ENCODE measurements around the gene TOGARAM1. TPM values are rescaled to one million over a fixed set of nuclear protein-coding genes. Genes with fewer than 3 reads are reported as not detected.

The TOGARAM1 gene
- total RNA-seq, 2 experiments from 2014 or later: 4.5 to 5.4 TPM

DNA sequence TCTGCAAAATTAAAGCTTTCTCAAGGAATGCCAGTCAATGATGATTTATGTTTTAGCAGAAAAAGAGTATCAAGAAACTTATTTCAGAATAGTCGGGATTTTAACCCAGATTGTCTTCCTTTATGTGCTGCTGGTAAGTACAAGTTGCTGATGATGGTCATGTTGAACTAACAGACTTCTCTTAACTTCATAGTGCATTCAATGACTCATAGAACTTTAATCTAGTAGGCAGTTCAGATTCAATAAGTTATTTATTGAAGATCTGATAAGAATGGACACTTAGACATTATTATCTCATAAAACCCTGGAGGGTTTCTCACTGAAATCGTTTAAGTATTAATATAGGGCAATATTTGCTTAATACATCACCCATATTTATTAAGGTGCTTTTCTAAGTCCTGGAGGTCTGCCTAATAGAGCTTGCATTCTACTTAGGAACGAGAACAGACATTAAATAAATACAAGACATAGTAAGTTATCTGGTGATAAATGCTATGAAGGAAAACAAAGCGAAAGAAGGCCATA is 33.8 kb downstream of the TOGARAM1 start:
- ChIA-PET POLR2A (interaction anchor here (0.6 kb wide), 1 partner anchor 397 kb away, joined by 3 read pairs; no protein-coding TSS in a partner anchor), CTCF (no interaction called here)
- H3K36me3 Mint-ChIP-seq: peaks cover 20% of the 10 kb centered on the region
- no peaks in the 10 kb centered on the region for H3K9me3 Mint-ChIP-seq
- no peak overlapping the region for H3K27ac Mint-ChIP-seq
- H3K4me3 Mint-ChIP-seq: no peak overlapping the region
- no peaks in the 10 kb centered on the region for H3K27me3 Mint-ChIP-seq
- no peak for DNase-seq
- intact Hi-C loops (cut with micrococcal nuclease): no loop called here
- H3K4me1 Mint-ChIP-seq (ENCODE audit: low read depth): no peaks in the 10 kb centered on the region

DNA sequence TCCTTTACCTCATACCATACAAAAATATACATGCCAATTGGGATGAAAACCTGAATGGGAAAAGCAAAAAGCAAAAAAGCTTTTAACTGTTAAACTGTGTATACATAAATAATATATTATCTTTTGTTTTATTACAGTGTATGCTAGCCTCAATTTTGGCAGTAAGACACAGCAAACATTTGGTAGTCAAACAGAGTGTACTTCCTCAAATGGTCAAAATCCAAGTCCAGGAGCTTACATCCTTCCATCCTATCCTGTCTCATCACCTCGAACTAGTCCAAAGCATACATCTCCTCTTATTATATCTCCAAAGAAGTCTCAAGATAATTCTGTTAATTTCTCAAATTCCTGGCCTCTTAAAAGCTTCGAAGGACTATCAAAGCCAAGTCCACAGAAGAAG is 41.9 kb downstream of the TOGARAM1 start:
- Mint-ChIP-seq H3K27me3 (no peaks in the 10 kb centered on the region), H3K4me3 (no peak overlapping the region), H3K36me3 (peaks cover 7% of the 10 kb centered on the region), H3K4me1 (ENCODE audit: low read depth) (no peaks in the 10 kb centered on the region), H3K9me3 (no peaks in the 10 kb centered on the region), H3K27ac (no peak overlapping the region)
- POLR2A ChIA-PET: no interaction called here
- intact Hi-C loops (cut with micrococcal nuclease): no loop called here
- CTCF ChIA-PET: no interaction called here
- no peak for DNase-seq

DNA sequence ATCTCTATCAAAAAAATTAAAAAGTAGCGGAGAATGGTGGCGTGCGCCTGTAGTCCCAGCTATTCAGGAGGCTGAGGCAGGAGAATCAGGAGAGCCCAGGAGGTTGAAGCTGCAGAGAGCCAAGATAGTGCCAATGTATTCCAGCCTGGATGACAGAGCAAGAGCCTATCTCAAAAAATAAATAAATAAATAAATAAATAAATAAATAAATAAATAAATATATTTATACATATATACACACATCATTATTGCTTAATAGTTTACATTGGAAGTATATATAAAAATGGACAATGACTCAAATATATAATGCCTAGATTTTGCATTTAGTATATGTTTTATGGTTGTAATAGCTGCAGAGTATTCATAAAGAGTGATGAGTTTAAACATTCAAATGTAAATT is 53.1 kb downstream of the TOGARAM1 start:
- Mint-ChIP-seq H3K9me3 (no peaks in the 10 kb centered on the region), H3K27ac (no peak overlapping the region), H3K27me3 (no peaks in the 10 kb centered on the region), H3K4me1 (ENCODE audit: low read depth) (no peaks in the 10 kb centered on the region), H3K4me3 (no peak overlapping the region), H3K36me3 (peaks cover 15% of the 10 kb centered on the region)
- DNase-seq: no peak
- ChIA-PET POLR2A (no interaction called here), CTCF (no interaction called here)
- intact Hi-C loops (cut with micrococcal nuclease): no loop called here

- no peak for DNase-seq
- intact Hi-C loops (cut with micrococcal nuclease): no loop called here
- Mint-ChIP-seq H3K27me3 (no peaks in the 10 kb centered on the region), H3K27ac (no peak overlapping the region), H3K4me1 (ENCODE audit: low read depth) (no peaks in the 10 kb centered on the region), H3K36me3 (peaks cover 7% of the 10 kb centered on the region), H3K4me3 (no peak overlapping the region), H3K9me3 (no peaks in the 10 kb centered on the region)
- ChIA-PET POLR2A (no interaction called here), CTCF (no interaction called here)
Measured at GRCh38 chr14:45028107-45028626, 66.2 kb downstream of the TOGARAM1 start.

- intact Hi-C loops (cut with micrococcal nuclease): no loop called here
- no peak overlapping the region for H3K4me3 Mint-ChIP-seq
Measured at GRCh38 chr14:45034730-45035129, 72.7 kb downstream of the TOGARAM1 start.

DNA sequence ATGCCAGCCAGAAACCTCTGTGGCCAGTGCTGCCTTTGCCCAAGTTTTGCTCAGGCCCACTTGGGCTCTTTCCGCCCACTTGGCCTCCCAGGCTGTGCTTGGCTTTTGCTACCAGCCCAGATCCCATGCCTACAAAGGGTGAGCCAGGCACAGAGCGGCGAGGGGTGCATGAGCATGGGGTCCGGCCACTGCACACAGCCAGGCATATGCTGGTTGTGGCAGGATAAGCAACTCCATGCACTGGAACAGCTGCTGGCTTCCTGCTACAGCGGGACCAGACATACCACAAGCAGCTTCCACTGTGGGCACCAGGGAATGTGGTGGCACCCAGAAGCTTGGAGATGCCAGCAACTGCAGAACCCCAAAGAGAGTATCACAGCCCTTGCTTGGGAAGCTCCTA is 76.3 kb downstream of the TOGARAM1 start:
- no peak for DNase-seq
- Mint-ChIP-seq H3K27me3 (no peaks in the 10 kb centered on the region), H3K9me3 (no peaks in the 10 kb centered on the region), H3K36me3 (peaks cover 10% of the 10 kb centered on the region), H3K4me1 (ENCODE audit: low read depth) (no peaks in the 10 kb centered on the region), H3K27ac (no peak overlapping the region), H3K4me3 (no peak overlapping the region)
- intact Hi-C loops (cut with micrococcal nuclease): no loop called here
- POLR2A ChIA-PET: no interaction called here
- CTCF ChIA-PET: no interaction called here

More at GRCh38 chr14:45034730-45035129, 72.7 kb downstream of the TOGARAM1 start:
- Mint-ChIP-seq H3K27me3 (no peaks in the 10 kb centered on the region), H3K27ac (no peak overlapping the region), H3K9me3 (no peaks in the 10 kb centered on the region), H3K36me3 (peaks cover 14% of the 10 kb centered on the region), H3K4me1 (ENCODE audit: low read depth) (no peaks in the 10 kb centered on the region)
- no peak for DNase-seq
- ChIA-PET CTCF (interaction anchor here (0.9 kb wide), 1 partner anchor 72 kb away, joined by 3 read pairs; no protein-coding TSS in a partner anchor), POLR2A (no interaction called here)

DNA sequence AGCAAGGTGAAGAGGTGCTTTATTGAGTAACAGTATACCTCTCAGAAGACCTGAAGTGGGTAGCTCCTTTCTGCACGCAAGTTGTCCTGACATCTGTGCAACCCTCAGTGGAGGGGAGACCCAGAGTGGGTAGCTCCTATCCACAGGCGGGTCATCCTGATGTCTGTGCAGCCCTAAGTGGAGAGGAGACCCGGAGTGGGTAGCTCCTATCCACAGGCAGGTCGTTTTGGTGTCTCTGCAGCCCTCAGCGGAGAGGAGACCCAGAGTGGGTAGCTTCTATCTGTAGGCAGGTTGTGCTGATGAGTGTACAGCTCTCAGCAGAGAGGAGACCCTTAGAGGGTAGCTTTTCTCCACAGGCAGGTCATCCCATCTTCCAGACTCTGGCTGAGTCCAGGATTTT is 76.9 kb downstream of the TOGARAM1 start:
- H3K9me3 Mint-ChIP-seq: no peaks in the 10 kb centered on the region
- no peak overlapping the region for H3K4me3 Mint-ChIP-seq
- no peaks in the 10 kb centered on the region for H3K4me1 Mint-ChIP-seq (ENCODE audit: low read depth)
- H3K27me3 Mint-ChIP-seq: no peaks in the 10 kb centered on the region
- CTCF ChIA-PET: no interaction called here
- intact Hi-C loops (cut with micrococcal nuclease): no loop called here
- POLR2A ChIA-PET: no interaction called here
- no peak for DNase-seq
- no peak overlapping the region for H3K27ac Mint-ChIP-seq
- peaks cover 10% of the 10 kb centered on the region for H3K36me3 Mint-ChIP-seq

- ChIA-PET CTCF (no interaction called here), POLR2A (no interaction called here)
- H3K4me3 Mint-ChIP-seq: no peak overlapping the region
- H3K27me3 Mint-ChIP-seq: no peaks in the 10 kb centered on the region
- no peak for DNase-seq
- H3K9me3 Mint-ChIP-seq: no peaks in the 10 kb centered on the region
- intact Hi-C loops (cut with micrococcal nuclease): no loop called here
- peaks cover 10% of the 10 kb centered on the region for H3K36me3 Mint-ChIP-seq
- no peaks in the 10 kb centered on the region for H3K4me1 Mint-ChIP-seq (ENCODE audit: low read depth)
- no peak overlapping the region for H3K27ac Mint-ChIP-seq
Measured at GRCh38 chr14:45039390-45039789, 77.4 kb downstream of the TOGARAM1 start.

DNA sequence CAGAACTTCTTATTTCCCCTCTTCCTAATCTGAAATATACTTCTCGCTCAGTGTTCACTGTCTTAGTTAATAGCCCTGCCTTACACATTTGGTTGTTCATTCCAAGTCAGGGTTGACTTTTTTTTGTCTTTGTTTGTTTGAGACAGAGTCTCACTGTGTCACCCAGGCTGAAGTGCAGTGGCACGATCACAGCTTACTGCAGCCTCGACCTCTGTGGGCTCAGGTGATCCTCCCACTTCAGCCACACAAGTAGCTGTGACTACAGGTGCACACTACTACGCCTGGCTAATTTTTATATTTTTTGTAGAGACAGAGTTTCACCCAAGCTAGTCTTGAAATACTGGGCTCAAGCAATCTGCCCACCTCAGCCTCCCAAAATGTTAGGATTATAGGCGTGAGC is 79.7 kb downstream of the TOGARAM1 start:
- DNase-seq: no peak
- Mint-ChIP-seq H3K27me3 (no peaks in the 10 kb centered on the region), H3K4me3 (no peak overlapping the region), H3K9me3 (no peaks in the 10 kb centered on the region), H3K27ac (no peak overlapping the region), H3K36me3 (peaks cover 9% of the 10 kb centered on the region), H3K4me1 (ENCODE audit: low read depth) (no peaks in the 10 kb centered on the region)
- intact Hi-C loops (cut with micrococcal nuclease): no loop called here
- ChIA-PET CTCF (no interaction called here), POLR2A (no interaction called here)

DNA sequence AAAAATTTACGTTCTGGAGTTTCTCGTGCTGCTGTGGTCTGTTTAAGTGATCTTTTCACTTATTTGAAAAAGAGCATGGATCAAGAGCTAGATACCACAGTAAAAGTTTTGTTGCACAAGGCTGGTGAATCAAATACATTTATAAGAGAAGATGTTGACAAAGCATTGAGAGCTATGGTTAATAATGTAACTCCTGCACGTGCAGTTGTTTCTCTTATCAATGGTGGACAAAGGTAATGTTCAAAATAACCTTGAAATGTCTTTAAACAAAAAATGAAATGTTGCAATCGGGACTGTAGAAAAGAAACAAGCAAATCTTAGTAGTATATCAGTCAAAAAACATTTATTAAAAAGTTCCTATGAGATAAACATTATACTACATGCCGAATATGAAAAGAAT is 82.6 kb downstream of the TOGARAM1 start:
- Mint-ChIP-seq H3K9me3 (no peaks in the 10 kb centered on the region), H3K4me1 (ENCODE audit: low read depth) (no peaks in the 10 kb centered on the region), H3K27me3 (no peaks in the 10 kb centered on the region), H3K36me3 (peaks cover 8% of the 10 kb centered on the region), H3K4me3 (no peak overlapping the region), H3K27ac (no peak overlapping the region)
- no peak for DNase-seq
- ChIA-PET CTCF (no interaction called here), POLR2A (no interaction called here)
- intact Hi-C loops (cut with micrococcal nuclease): no loop called here

- CTCF ChIA-PET: no interaction called here
- intact Hi-C loops (cut with micrococcal nuclease): no loop called here
- no peak for DNase-seq
- POLR2A ChIA-PET: no interaction called here
- Mint-ChIP-seq H3K27me3 (no peaks in the 10 kb centered on the region), H3K27ac (no peak overlapping the region), H3K4me3 (no peak overlapping the region), H3K4me1 (ENCODE audit: low read depth) (no peaks in the 10 kb centered on the region), H3K9me3 (no peaks in the 10 kb centered on the region), H3K36me3 (peaks cover 9% of the 10 kb centered on the region)
Measured at GRCh38 chr14:45048385-45048784, 86.4 kb downstream of the TOGARAM1 start.

DNA sequence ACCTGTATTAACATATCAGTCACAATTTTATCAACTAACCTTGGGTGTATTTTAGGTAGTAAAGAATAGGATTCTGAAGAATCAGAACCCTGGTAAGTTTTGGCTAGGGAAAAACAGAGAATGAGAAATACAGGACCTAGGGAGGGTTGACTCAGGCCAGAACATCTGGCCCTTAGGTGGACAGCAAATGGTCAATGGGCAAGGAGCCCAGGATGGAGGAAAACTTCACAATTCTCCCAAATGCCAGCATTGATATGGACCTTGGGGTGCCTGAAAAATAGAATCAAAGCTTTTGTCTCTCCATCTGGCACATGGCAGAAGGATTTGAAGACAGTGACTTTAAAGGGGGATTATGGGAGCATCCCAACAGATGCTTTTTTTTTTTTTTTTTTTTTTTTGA is 89.2 kb downstream of the TOGARAM1 start:
- no peak overlapping the region for H3K27ac Mint-ChIP-seq

DNA sequence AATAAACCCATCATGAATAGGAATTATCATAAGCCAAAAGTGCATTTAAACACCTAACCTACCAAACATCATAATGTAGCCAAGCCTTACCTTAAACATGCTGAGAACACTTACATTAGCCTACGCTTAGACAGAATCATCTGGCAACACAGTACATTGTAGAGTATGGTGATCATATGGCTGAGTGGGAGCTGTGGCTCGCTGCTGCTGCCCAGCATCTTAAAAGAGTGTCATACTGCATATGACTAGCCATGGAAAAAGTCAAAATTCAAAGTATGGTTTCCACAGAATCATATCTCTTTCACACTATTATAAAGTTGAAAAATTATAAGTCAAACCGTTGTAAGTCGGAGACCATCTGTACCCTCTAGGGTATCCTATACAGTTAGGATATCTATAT is 89.9 kb downstream of the TOGARAM1 start:
- Mint-ChIP-seq H3K4me3 (no peak overlapping the region), H3K27me3 (no peaks in the 10 kb centered on the region), H3K36me3 (peaks cover 16% of the 10 kb centered on the region), H3K9me3 (peaks cover 6% of the 10 kb centered on the region), H3K4me1 (ENCODE audit: low read depth) (no peaks in the 10 kb centered on the region), H3K27ac (no peak overlapping the region)
- POLR2A ChIA-PET: no interaction called here
- DNase-seq: no peak
- intact Hi-C loops (cut with micrococcal nuclease): no loop called here
- CTCF ChIA-PET: no interaction called here

More for the DNA sequence above, 89.2 kb downstream of the TOGARAM1 start:
- Mint-ChIP-seq H3K27me3 (no peaks in the 10 kb centered on the region), H3K4me3 (no peak overlapping the region), H3K9me3 (peaks cover under 1% of the 10 kb centered on the region), H3K36me3 (peaks cover 16% of the 10 kb centered on the region), H3K4me1 (ENCODE audit: low read depth) (no peaks in the 10 kb centered on the region)
- intact Hi-C loops (cut with micrococcal nuclease): no loop called here
- POLR2A ChIA-PET: no interaction called here
- no peak for DNase-seq
- CTCF ChIA-PET: no interaction called here

Measured in activated CD4-positive, alpha-beta memory T cell treated with anti-CD3 and anti-CD28 coated beads for 36 hours (primary cell).